Activated effector memory CD4-positive, alpha-beta T cell treated with anti-CD3 and anti-CD28 coated beads, Interleukin-2, amount 50 U/mL, for 16 hours (primary cell): ENCODE data around the gene PDE4D.

Source experiments
- DNase-seq: peaks from one replicate; pipeline ENCODE4 v3.0.0-alpha.2; 2020

The PDE4D gene

GRCh38 chr5:58933891-58934628 is 959.5 kb downstream of the PDE4D start:
- DNase-seq: no peak

- no peak for DNase-seq
Measured at GRCh38 chr5:58932057-58932612, 961.4 kb downstream of the PDE4D start.

GRCh38 chr5:58930520-58930919 is 963.0 kb downstream of the PDE4D start:
- no peak for DNase-seq

GRCh38 chr5:58929726-58930125 is 963.8 kb downstream of the PDE4D start:
- no peak for DNase-seq

GRCh38 chr5:58927938-58928337 is 965.6 kb downstream of the PDE4D start:
- DNase-seq: no peak

- DNase-seq: no peak
Measured at GRCh38 chr5:58927181-58927580, 966.3 kb downstream of the PDE4D start.

GRCh38 chr5:58926541-58926935 is 967.0 kb downstream of the PDE4D start:
- no peak for DNase-seq

- DNase-seq: no peak
Measured at GRCh38 chr5:58925627-58926540, 967.6 kb downstream of the PDE4D start.

- DNase-seq: no peak
Measured at GRCh38 chr5:58924306-58924705, 969.2 kb downstream of the PDE4D start.

GRCh38 chr5:58923355-58923754 is 970.2 kb downstream of the PDE4D start:
- no peak for DNase-seq

GRCh38 chr5:58922461-58923171 is 970.9 kb downstream of the PDE4D start:
- DNase-seq: no peak

- DNase-seq: no peak
Measured at GRCh38 chr5:58921159-58921558, 972.4 kb downstream of the PDE4D start.

GRCh38 chr5:58919833-58920232 is 973.7 kb downstream of the PDE4D start:
- no peak for DNase-seq
